ENCODE measurements around the gene S100A3.

DNA sequence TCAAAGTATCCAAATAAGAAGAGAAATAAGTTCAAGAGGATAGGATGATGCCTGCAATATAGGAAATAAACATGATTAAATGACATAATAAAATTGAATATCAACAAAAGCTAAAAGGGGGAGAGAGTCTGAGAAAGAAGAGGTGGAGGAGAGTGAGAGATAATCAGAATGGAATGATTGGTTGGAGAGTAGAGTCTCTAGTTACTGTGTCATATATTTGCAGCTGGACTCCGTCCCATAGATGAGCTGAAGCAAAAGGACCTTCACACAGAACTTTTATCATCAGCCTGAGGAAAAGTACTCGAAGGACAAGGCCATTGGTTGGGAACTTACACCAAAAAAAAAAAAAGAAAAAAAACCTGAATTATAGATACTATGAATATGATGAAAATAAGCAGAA is 39.4 kb upstream of the S100A3 start:
- no peak for TF ChIP-seq POLR2A (IDR thresholded peaks at IDR 0.05)
- TF ChIP-seq, protein P1, sequence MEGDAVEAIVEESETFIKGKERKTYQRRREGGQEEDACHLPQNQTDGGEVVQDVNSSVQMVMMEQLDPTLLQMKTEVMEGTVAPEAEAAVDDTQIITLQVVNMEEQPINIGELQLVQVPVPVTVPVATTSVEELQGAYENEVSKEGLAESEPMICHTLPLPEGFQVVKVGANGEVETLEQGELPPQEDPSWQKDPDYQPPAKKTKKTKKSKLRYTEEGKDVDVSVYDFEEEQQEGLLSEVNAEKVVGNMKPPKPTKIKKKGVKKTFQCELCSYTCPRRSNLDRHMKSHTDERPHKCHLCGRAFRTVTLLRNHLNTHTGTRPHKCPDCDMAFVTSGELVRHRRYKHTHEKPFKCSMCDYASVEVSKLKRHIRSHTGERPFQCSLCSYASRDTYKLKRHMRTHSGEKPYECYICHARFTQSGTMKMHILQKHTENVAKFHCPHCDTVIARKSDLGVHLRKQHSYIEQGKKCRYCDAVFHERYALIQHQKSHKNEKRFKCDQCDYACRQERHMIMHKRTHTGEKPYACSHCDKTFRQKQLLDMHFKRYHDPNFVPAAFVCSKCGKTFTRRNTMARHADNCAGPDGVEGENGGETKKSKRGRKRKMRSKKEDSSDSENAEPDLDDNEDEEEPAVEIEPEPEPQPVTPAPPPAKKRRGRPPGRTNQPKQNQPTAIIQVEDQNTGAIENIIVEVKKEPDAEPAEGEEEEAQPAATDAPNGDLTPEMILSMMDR (IDR thresholded peaks at IDR 0.05) = no peak
- TF ChIP-seq EP300 (IDR thresholded peaks at IDR 0.05) = no peak
